OCI-LY7 (cell line): ENCODE measurements around the gene TMEM266. TPM values are rescaled to one million over a fixed set of nuclear protein-coding genes. Genes with fewer than 3 reads are reported as not detected.

Experiments used
- BruUV-seq: library from RNA; stranded (reverse); fragments of 400-500 nt; replicated peaks from 2 replicates; lab custom pipeline; 2021; lab: Mats Ljungman, UMichigan
- CTCF ChIA-PET: fragments of 300-600 bp; sonication (Branson Sonifier 250); formaldehyde crosslinking; loops from one replicate; lab custom pipeline; 2022; ENCODE audit warnings: antibody characterized with exemption; ENCODE audit not compliant: unreplicated experiment; lab: Charles Lee
- POLR2A ChIA-PET: fragments of 300-600 bp; sonication (Branson Sonifier 250); formaldehyde crosslinking; loops from one replicate; lab custom pipeline; 2022; ENCODE audit warnings: antibody characterized with exemption; lab: Charles Lee
- DNase-seq: peaks from one replicate; pipeline ENCODE4 v3.0.0-alpha.2; 2015; ENCODE audit warnings: low spot score
- H2AFZ ChIP-seq: fragments of 200-600 bp; sonication (generic), shearing (Covaris generic); 2 replicates; pipeline ENCODE4 v1.6.1; 2014; ENCODE audit warnings: mild to moderate bottlenecking, antibody characterized with exemption, low read length, moderate library complexity
- H3K27ac ChIP-seq: fragments of 200-600 bp; sonication (generic); 2 replicates; pipeline ENCODE4 v1.5.1; 2014; ENCODE audit warnings: mixed run types, low read depth, mild to moderate bottlenecking, moderate library complexity, low read length, inconsistent platforms; ENCODE audit not compliant: poor library complexity, severe bottlenecking
- H3K36me3 ChIP-seq: fragments of 200-600 bp; sonication (generic); 2 replicates; pipeline ENCODE4 v1.6.1; 2014; ENCODE audit warnings: mild to moderate bottlenecking, antibody characterized with exemption, low read length, moderate library complexity, mixed read lengths; ENCODE audit not compliant: insufficient read depth
- H3K4me1 ChIP-seq: fragments of 200-600 bp; sonication (generic); 2 replicates; pipeline ENCODE4 v1.5.1; 2014; ENCODE audit warnings: mild to moderate bottlenecking, low read length; ENCODE audit not compliant: insufficient read depth, poor library complexity, severe bottlenecking
- H3K4me2 ChIP-seq: fragments of 200-600 bp; sonication (generic); 2 replicates; pipeline ENCODE4 v1.6.1; 2014; ENCODE audit warnings: mild to moderate bottlenecking, low read length
- H3K4me3 ChIP-seq: fragments of 200-600 bp; sonication (generic); 2 replicates; pipeline ENCODE4 v1.5.1; 2014; ENCODE audit warnings: mild to moderate bottlenecking, low read depth, low read length; ENCODE audit not compliant: poor library complexity, severe bottlenecking
- H3K79me2 ChIP-seq: fragments of 200-600 bp; sonication (generic); 2 replicates; pipeline ENCODE4 v1.6.1; 2016; ENCODE audit warnings: low read depth, mild to moderate bottlenecking, low read length, moderate library complexity, mixed read lengths; ENCODE audit not compliant: insufficient read depth
- H3K9me2 ChIP-seq: fragments of 200-600 bp; sonication (generic); 2 replicates; pipeline ENCODE4 v1.6.1; 2016; ENCODE audit warnings: mild to moderate bottlenecking, low read length, mixed read lengths; ENCODE audit not compliant: insufficient read depth
- H3K9me3 ChIP-seq: fragments of 200-600 bp; sonication (generic); 2 replicates; pipeline ENCODE4 v1.6.1; 2014; ENCODE audit warnings: mild to moderate bottlenecking, mixed run types, low read length, mixed read lengths
- H4K20me1 ChIP-seq: fragments of 200-600 bp; sonication (generic); 2 replicates; pipeline ENCODE4 v1.6.1; 2014; ENCODE audit warnings: mild to moderate bottlenecking, antibody characterized with exemption, low read length, moderate library complexity, mixed read lengths; ENCODE audit not compliant: insufficient read depth
- EZH2phosphoT487 ChIP-seq: fragments of 200-600 bp; sonication (generic); IDR thresholded peaks from 2 replicates; pipeline ENCODE4 v1.6.1; 2018; ENCODE audit warnings: low read depth, borderline replicate concordance, mild to moderate bottlenecking, mixed run types, antibody characterized with exemption, low read length, moderate library complexity, mixed read lengths
- intact Hi-C: fragments of 100-400 bp; cut with micrococcal nuclease; formaldehyde crosslinking; loops from one replicate; pipeline ENCODE4 v1.10.0; 2022; ENCODE audit not compliant: unreplicated experiment
- total RNA-seq, 2 experiments: library from RNA; depleted of rRNA in 1 of 2; stranded (reverse); fragments of >200 nt in 1 of 2; shearing (Covaris generic) in 1 of 2; gene quantifications; 2 replicates each; pipeline ENCODE4 v1.2.3, GENCODE V29; 2014 to 2022
- TF ChIP-seq, protein P1 (sequence below): fragments of 200-600 bp; sonication (generic); conservative IDR thresholded peaks from 2 replicates; pipeline ENCODE4 v1.5.1; 2014; ENCODE audit warnings: mild to moderate bottlenecking, antibody characterized with exemption, low read length, moderate library complexity, mixed read lengths

The TMEM266 gene
- total RNA-seq, 2 experiments from 2014 or later: not detected

GRCh38 chr15:76098685-76099084, 38.9 kb downstream of the TMEM266 start:
- Histone ChIP-seq H3K36me3 (no peaks in the 10 kb centered on the region), H3K4me2 (no peak overlapping the region), H3K79me2 (no peaks in the 10 kb centered on the region), H3K9me2 (no peaks in the 10 kb centered on the region), H3K4me1 (no peaks in the 10 kb centered on the region), H3K9me3 (no peaks in the 10 kb centered on the region), H4K20me1 (no peaks in the 10 kb centered on the region), H3K27ac (no peak overlapping the region), H3K4me3 (no peak overlapping the region), H2AFZ (no peak overlapping the region)
- ChIA-PET POLR2A (no interaction called here), CTCF (interaction anchor here (0.6 to 0.7 kb wide), 2 partner anchors 105 to 704 kb away, joined by 3 to 4 read pairs; no protein-coding TSS in a partner anchor)
- DNase-seq: no peak
- intact Hi-C loops: no loop called here
- BruUV-seq: no TSS peak
- no peak for TF ChIP-seq EZH2phosphoT487
- TF ChIP-seq, protein P1, sequence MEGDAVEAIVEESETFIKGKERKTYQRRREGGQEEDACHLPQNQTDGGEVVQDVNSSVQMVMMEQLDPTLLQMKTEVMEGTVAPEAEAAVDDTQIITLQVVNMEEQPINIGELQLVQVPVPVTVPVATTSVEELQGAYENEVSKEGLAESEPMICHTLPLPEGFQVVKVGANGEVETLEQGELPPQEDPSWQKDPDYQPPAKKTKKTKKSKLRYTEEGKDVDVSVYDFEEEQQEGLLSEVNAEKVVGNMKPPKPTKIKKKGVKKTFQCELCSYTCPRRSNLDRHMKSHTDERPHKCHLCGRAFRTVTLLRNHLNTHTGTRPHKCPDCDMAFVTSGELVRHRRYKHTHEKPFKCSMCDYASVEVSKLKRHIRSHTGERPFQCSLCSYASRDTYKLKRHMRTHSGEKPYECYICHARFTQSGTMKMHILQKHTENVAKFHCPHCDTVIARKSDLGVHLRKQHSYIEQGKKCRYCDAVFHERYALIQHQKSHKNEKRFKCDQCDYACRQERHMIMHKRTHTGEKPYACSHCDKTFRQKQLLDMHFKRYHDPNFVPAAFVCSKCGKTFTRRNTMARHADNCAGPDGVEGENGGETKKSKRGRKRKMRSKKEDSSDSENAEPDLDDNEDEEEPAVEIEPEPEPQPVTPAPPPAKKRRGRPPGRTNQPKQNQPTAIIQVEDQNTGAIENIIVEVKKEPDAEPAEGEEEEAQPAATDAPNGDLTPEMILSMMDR: no peak

GRCh38 chr15:76099388-76099787, 39.6 kb downstream of the TMEM266 start:
- no peaks in the 10 kb centered on the region for H3K4me1 ChIP-seq
- H2AFZ ChIP-seq: no peak overlapping the region
- H3K79me2 ChIP-seq: no peaks in the 10 kb centered on the region
- no peak overlapping the region for H3K4me2 ChIP-seq
- no peaks in the 10 kb centered on the region for H3K36me3 ChIP-seq
- ChIA-PET POLR2A (no interaction called here), CTCF (no interaction called here)
- no peak overlapping the region for H3K27ac ChIP-seq
- BruUV-seq: no TSS peak
- H4K20me1 ChIP-seq: no peaks in the 10 kb centered on the region
- H3K9me3 ChIP-seq: no peaks in the 10 kb centered on the region
- TF ChIP-seq EZH2phosphoT487: no peak
- TF ChIP-seq, protein P1: no peak
- DNase-seq: no peak
- no peak overlapping the region for H3K4me3 ChIP-seq
- intact Hi-C loops: no loop called here
- no peaks in the 10 kb centered on the region for H3K9me2 ChIP-seq

DNA sequence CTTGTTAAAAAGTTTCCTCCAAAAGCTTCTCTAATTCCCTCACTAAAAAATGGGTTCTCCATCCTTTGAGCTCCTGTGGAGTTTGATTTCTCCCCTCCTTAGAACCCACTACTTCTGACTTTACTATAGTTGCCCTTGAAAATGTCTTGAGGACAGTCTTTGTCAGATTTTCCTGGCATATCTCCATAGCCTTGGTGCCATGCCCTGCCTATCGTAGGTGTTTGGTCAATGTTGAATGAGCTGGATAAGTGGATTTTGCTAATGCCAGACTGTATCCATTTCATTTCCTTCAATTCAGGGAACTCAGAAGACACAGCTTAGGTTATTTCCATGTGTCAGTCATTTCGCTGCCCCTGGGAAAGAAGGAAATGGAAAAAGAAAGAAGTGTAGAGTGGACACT, 40.6 kb downstream of the TMEM266 start:
- H3K27ac ChIP-seq: no peak overlapping the region
- H3K4me1 ChIP-seq: no peaks in the 10 kb centered on the region
- intact Hi-C loops: no loop called here
- H3K79me2 ChIP-seq: no peaks in the 10 kb centered on the region
- CTCF ChIA-PET: no interaction called here
- BruUV-seq: no TSS peak
- H4K20me1 ChIP-seq: no peaks in the 10 kb centered on the region
- H2AFZ ChIP-seq: no peak overlapping the region
- TF ChIP-seq EZH2phosphoT487: no peak
- TF ChIP-seq, protein P1: no peak
- no peaks in the 10 kb centered on the region for H3K36me3 ChIP-seq
- H3K9me2 ChIP-seq: no peaks in the 10 kb centered on the region
- POLR2A ChIA-PET: no interaction called here
- no peak overlapping the region for H3K4me2 ChIP-seq
- no peak for DNase-seq
- H3K9me3 ChIP-seq: no peaks in the 10 kb centered on the region
- no peak overlapping the region for H3K4me3 ChIP-seq
